Activated T-cell treated with anti-CD3 and anti-CD28 coated beads for 4 hours (primary cell): Measurements from ENCODE around the gene ALMS1.
A peak's percentile ranks its signal among the peaks of the same experiment; 100 is the strongest.
"Not testable (repeated sequence)": the region's sequence is repeated elsewhere in the genome, so short reads cannot be mapped to it uniquely, and the experiment has no call there.

Experiments used
- DNase-seq: peaks from one replicate; pipeline ENCODE4 v3.0.0-alpha.2; 2020

The ALMS1 gene

GRCh38 chr2:73385504-73386341 lies at the start of gene ALMS1:
Gene ALMS1 (plus strand): TSS chr2:73385836. CDS start chr2:73385869, 33 bp downstream.
- peak; percentile 73 for DNase-seq

GRCh38 chr2:73337828-73338227 lies 47.8 kb upstream of the ALMS1 start:
- no peak for DNase-seq

GRCh38 chr2:73339201-73339600 lies 46.4 kb upstream of the ALMS1 start:
- DNase-seq, result no peak

- no peak for DNase-seq
Measured at GRCh38 chr2:73341039-73341438, 44.6 kb upstream of the ALMS1 start.

- no peak for DNase-seq
Measured at GRCh38 chr2:73343992-73344391, 41.6 kb upstream of the ALMS1 start.

GRCh38 chr2:73344747-73345146 lies 40.9 kb upstream of the ALMS1 start:
- DNase-seq, result not testable (repeated sequence)

- DNase-seq, result no peak
Measured at GRCh38 chr2:73350035-73350691, 35.5 kb upstream of the ALMS1 start.

GRCh38 chr2:73356097-73356496 lies 29.5 kb upstream of the ALMS1 start:
- DNase-seq, result no peak

GRCh38 chr2:73359915-73360697 lies 25.5 kb upstream of the ALMS1 start:
- DNase-seq, result no peak

- no peak for DNase-seq
Measured at GRCh38 chr2:73366060-73366459, 19.6 kb upstream of the ALMS1 start.

- DNase-seq, result no peak
Measured at GRCh38 chr2:73368781-73369180, 16.9 kb upstream of the ALMS1 start.

- DNase-seq, result no peak
Measured at GRCh38 chr2:73370348-73370747, 15.3 kb upstream of the ALMS1 start.

GRCh38 chr2:73373344-73373743 lies 12.3 kb upstream of the ALMS1 start:
- no peak for DNase-seq

GRCh38 chr2:73374269-73374668 lies 11.4 kb upstream of the ALMS1 start:
- no peak for DNase-seq

- no peak for DNase-seq
Measured at GRCh38 chr2:73376681-73377080, 9.0 kb upstream of the ALMS1 start.

GRCh38 chr2:73383036-73383435 lies 2.6 kb upstream of the ALMS1 start:
- no peak for DNase-seq

GRCh38 chr2:73385123-73385503 lies 523 bp upstream of the ALMS1 start:
- DNase-seq, result no peak

- no peak for DNase-seq
Measured at GRCh38 chr2:73386342-73386868, 769 bp downstream of the ALMS1 start.

- no peak for DNase-seq
Measured at GRCh38 chr2:73386894-73387636, 1.4 kb downstream of the ALMS1 start.

GRCh38 chr2:73402386-73403103 lies 16.9 kb downstream of the ALMS1 start:
- DNase-seq, result no peak

- no peak for DNase-seq
Measured at GRCh38 chr2:73403237-73403636, 17.6 kb downstream of the ALMS1 start.

GRCh38 chr2:73404409-73404808 lies 18.8 kb downstream of the ALMS1 start:
- no peak for DNase-seq
